ENCODE data around the gene POU2F3.

- TF ChIP-seq CTCF (conservative IDR thresholded peaks at IDR 0.05) (no peak; the same call in 1 of the 2 replicates), ZFX (IDR thresholded peaks at IDR 0.05) (peak; percentile 66; the same call in 1 of the 2 replicates)
These were observed 29.1 kb upstream of the POU2F3 start, which contains the start of gene OAF for GRCh38 chr11:120210626-120211521.

All from C4-2B (cell line).